GM19324 (cell line): ENCODE measurements around the gene AOAH.

Experiments
- ATAC-seq: cut with Tn5 transposase; IDR thresholded peaks from one replicate; pipeline ENCODE4 v1.9.1; 2021; ENCODE audit warnings: mild to moderate bottlenecking, moderate library complexity; ENCODE audit not compliant: unreplicated experiment, low FRiP score

The AOAH gene

DNA sequence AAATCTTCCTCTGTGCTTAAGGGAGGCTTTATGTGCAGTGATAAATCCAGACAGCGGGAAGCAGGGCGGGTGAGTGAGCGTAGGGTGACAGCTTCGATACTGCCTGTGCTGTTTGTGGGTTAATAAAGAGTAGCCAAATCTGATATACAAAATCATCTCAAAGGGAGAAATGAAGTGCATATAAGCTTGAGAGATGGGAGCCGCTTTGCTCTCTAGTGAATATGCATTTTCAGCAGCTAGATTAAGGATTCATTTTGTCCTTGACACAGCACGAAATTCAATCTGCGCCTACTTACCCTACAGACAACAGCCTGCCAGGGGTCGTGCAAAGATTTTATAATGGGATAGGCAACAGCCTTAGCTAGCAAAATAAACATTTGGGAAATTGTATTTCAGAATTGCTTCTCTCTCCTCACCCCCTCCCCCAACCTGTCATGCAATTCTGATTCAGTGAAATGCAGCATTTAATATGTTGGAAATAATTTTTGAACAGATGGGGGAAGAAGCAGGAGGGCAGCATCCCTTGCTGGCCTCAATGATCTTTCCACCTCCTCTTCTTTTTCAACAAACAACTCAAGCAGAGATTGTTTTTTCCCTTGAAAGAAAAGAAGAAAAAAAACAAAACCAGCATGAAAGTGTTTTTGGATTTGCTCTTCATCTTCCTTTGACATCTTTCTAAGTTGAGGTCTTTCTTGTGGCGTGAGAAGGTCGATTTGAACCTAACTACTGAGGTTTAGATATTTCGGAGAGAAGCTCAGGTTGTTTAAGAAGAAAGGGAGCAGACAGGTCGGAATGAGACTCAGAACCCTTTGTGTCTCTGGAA, 117.9 kb downstream of the AOAH start:
- ATAC-seq, result no peak

DNA sequence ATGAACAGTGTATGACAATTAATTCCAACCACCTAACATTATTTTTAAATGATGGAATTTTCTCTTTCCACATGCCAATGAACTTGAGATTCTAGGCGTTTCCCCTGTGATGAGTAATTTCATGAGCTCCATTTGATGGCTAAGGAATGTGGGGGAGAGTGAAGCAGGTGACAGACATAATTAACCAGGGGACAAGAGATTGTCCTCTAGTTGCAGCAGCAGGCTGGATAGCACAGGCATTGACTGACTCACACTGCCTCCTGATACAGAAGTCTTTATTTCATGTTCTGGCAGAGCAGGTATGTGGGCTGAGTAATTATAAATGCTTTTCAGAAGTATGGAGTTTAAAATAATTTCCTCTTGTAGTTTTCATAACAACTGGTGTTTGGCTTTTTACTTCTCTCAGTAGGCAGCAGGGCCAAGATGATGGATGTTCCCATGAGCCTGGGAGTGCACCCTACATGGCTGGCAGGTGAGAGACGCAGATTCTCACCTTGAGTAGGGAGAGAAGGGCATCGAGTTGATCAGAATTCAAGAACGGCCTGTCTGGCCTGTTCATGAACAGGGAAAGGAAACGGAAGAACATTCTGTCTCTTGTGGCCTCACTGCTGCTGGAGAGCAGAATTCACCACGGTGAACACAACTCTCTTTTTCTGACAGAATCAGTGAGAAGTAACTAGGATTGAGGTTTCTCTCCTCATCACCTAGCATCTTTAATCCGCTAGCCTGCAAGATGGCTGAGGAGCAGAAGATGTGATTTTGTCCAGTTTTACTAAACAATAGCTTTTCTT, 118.8 kb downstream of the AOAH start:
- ATAC-seq, result no peak

DNA sequence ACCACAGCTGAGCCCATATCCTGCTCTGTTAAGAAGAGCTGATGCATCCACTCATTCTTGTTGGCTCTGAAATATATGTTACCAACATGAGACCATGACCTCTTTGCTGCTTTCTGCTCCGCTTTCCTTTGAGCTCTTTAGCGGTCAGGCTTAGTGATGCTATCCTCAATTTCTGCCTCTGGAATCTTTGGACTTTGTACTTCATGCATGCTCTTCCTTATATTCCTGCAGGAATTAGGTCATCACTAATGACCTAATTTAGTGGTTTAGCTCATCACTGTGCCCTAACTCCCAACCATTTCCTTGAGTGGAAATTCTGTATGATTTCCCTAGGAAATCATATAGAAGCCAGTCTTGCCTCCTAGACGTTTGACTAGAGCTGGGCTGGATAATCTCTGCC, 119.5 kb downstream of the AOAH start:
- ATAC-seq, result no peak

DNA sequence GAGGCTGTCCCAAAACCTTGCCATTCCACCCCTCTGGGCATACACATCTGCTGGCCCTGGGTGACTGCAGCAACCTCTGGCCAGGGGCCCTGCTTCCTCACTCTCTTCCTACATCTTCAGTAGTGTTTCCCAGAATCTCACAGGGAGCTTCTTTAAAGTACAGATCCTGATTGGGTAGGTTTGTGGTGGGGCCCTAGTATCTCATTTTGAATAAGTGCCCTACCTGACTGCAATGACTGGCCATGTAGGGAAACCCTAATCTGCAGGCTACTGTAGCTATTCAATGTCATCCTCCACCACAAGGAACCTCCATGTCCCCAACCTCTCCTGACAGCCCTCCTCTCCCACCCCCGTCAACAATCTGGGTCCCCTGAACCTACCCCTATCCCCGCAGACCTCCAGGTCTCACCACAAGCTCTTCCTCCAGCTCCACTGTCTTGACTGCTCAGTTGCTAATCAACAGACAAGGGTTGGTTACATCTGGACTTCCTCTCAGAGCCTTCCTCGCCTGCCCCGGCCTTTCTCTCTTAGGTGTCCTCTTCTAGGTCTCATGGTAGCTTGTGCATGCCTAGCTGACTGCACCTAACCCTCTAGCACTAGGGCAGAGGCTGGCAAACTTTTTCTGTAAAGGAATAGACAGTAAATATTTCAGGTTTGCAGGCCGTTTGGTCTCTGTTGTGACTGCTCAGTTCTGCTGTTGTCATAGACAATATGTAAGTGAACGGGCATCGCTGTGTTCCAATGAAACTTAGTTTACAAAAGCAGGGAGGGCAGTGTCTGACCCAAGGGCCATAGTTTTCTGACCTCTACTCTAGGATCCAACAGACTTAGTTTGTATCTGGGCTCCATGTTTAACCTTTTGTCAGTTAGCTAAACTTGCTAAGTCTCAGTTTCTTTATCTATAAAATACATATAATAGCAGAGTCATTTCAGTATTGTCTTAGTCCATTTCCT, 121.1 kb downstream of the AOAH start:
- no peak for ATAC-seq

DNA sequence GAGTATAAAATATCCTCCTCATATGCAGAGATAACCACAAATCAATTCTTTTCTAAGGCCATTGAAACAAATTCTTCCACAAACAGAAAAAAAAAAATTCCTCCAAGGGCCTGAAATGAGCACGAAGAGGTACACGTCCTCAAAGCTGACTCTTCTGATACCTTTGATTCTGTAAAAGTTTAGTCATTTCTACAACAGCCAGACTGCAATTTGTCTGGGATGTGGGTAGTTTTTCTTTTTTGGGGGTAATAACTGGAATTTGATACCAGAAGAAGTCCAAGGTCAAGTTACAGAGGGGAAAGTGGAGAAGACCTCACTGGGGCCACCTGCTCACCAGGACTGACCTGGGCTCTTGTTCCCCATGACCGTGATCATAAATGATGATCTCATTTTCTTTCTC, 121.8 kb downstream of the AOAH start:
- ATAC-seq, result no peak

DNA sequence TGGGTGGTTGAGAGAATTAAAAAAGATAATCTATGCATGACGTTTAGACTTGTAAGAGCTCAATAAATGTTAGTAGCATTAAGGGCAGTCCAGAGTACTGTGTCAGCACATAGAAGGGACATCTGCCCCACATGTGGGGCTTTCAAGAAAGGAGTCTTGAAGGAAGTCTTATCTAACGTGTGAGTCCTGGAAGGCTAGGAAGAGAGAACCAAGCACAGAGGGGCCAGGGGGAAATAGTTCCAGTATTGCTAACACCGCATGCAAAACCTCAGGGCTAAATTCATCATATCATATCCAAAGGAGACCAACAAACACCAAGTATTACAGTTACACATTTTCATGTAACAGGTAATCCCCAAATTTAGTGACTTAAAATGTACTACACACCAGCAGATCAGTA, 122.7 kb downstream of the AOAH start:
- ATAC-seq, result no peak

DNA sequence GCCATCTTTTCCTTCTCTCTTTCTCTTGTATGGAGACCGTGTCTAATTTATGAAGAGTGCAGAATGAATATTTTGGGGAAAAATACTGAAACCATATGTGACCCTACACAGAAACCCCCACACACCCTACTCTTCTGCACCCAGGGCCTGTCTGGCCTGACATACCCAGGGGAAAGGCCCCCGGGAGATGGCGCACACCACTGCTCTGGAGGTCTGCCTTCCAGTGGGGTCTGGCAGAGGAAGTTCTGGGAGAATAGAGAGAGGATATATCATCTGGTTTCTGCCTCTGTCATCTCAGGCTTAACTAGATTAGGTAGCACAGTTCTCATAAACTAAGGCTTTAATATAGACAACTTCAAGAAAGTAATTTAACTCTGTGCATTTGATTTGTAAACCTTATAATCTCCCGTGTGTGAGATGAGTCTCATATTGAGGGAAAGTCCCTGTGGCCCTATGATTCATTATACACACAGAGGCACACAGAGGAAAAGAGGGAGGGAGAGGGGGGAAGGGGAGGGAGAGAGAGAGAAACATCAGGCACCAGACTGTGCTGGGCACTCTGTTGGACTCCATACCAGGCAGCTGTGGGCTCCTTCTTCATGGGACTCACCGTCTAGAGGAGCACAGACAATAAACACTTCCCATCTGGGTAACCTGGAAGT, 123.3 kb downstream of the AOAH start:
- no peak for ATAC-seq

DNA sequence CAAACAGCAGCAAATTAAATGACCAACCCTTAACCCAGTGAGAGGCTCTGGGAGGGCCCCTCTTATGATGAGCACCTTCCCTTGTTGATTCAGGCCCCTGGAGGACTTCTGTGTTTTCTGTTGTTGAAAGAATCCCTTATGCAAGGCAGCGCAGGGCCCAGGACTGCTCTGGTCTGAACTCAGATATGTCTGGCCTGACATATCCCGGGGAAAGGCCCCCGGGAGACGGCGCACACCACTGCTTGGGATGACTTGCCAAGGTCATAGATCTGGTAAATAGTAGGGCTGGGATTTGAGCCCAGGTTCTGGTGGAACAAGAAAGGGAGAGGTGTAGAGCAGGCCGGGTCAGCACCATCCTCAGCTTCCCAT, 124.0 kb downstream of the AOAH start:
- ATAC-seq, result no peak

DNA sequence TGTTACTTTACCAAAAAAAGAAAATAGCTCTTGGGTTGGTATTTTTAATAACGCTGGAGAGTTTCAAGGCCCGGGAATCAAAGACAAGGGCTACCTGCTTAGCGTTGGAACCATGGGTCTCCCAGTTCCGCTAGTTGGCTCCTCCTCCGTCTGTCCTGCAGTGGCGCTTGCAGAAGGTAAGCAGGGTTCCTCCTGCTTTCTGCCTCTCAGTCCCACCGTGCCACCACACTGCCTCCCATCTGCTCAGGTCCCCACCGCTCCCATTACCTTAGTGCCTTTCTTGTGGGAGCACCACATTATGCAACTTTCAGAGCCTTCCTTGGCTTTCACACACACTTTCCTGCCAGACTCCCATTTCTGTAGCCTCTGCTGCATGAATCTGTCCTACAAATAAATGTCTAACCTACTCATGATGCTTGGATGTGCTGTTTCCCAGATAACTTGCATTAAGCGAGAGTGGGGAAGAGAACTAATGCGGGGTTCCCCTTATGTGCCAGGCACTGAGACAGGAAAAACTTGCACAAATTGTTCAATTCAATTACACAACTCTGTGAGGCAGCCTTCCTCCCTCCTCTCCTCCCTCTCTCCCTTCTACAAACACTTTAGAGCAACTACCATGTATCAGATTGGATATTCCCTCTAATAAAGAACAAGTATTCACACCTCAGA, 124.5 kb downstream of the AOAH start:
- no peak for ATAC-seq

DNA sequence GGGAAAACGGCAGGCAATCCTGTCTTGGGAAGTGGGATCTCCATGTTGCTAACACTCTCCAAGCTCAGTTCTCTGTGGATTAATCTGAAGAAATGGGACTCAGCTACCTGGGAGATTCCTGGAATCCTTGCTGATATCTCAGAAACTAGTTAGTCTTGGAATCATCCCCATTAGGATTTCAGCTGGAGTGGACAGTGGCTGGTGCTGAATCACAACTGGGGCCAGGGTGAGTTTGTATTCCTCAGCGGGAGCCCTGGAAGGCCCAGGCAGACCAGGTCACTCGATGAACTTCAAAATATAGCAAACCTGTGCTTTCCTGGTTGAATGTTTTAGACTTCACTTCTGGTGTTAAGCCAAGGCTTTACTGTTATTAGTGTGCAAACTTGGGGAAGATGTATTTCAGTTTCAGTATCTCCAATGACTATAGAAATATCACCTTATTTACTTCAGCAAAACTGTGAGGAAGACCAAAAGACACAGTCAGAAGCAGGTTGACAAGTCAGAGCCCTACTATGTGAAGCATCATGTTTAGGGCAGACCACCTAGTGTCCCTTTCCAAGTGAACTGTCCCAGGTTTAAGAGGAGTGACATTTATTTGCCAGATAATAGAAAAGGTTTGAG, 126.1 kb downstream of the AOAH start:
- ATAC-seq, result no peak

DNA sequence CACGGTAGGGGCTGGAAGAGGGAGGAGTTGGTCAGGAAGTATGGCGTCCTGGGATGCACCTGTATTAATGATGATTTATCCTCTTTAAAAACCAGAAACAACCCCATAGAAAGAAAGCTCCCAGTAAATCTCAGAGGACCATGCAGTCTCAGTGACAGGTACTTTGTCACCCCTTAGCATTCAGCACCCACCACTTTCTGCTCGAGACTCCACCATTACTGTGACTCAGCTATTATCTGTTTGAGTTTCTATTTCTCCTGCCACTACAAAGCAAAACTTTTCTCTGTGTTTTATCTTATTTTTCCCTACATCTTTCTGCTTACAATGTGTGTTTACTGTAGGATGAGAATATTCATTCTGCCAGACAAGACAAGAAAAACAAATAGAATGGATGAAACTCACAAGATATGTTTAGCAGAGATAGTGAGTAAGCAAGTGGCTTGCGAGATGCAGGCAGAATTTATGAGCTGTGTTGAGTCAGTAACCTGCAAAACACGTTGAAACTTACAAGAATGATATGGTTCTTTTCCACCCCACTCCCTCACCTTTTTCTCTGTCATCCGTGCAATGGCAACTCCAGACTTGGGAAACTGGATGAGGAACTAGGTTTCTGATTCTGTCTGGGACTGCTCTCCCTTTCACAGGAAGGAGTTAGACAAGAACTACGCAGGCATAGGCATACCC, 127.1 kb downstream of the AOAH start:
- ATAC-seq, result no peak

DNA sequence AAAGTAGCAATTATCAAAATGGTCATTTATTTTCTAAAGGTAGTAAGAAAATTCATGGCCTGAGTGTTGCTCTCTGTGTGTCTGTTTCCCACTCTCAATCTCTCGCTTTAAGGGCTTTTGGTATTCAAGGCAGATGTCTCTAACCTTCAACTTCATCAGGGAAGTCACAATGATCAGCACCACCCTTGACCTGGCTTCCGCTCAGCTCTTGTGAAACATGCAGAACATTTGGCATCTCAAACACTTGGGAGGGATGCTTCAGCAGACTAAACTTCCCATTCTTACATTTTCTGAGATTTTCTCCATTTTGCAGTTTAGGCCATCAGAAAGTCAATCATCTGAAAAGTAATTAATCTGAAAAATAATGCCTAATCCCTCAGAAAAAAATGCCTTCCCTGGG, 129.8 kb downstream of the AOAH start:
- ATAC-seq, result no peak

DNA sequence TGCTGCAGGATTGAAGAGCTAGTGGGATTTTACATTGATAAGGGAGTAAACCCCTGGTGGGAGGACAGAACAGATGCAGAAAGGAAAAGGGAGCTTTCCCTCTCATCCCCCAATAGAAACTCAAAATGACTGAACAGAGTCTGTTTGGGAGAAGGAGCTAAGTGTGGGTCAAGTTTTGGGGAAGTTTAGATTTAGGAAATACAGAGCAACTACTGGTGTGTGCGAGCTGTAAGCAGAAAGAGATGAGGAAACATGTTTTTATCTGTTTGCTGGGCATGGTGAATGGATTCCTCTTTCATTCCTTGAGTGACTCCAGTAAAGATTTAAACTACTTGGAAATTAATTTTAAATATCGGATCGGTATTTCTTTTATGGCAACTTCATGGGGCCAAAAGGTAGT, 132.7 kb downstream of the AOAH start:
- no peak for ATAC-seq

DNA sequence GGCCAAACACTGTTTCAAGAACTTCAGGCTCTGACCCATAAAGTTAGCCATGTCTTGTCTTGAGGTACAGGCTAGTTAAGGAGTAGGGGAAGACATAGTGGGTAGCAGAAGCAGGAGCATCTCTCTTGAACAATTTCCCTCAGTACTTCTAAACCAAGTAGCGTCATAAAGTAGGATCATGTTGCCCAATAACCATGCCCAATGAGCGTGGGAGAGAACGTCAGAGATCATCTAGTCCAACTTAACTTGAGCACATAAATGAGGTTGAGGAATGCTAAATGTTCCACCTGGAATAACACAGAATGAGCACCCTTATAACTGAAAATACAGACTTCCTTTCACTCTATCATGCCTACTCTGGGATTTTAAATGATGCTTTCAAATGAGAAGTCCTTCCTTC, 134.9 kb downstream of the AOAH start:
- ATAC-seq, result no peak

DNA sequence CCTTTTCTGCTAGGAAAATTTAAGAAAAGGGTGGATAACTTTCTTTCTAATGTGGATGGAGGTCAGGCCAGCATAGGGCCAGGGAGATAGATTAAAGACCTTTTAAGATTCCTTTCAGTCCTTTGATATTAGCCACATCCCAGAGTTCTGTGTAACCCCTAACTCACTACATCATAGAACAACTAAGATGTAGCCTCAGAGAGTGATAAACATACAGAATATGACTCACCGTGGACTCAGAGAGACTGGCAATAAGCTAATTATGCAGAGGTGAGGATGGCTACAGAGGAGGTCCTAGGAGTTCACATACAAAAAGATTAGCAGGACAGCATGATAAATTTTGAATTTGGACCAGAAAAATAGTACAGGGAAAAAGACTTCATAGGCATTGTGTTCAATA, 141.0 kb downstream of the AOAH start:
- no peak for ATAC-seq

DNA sequence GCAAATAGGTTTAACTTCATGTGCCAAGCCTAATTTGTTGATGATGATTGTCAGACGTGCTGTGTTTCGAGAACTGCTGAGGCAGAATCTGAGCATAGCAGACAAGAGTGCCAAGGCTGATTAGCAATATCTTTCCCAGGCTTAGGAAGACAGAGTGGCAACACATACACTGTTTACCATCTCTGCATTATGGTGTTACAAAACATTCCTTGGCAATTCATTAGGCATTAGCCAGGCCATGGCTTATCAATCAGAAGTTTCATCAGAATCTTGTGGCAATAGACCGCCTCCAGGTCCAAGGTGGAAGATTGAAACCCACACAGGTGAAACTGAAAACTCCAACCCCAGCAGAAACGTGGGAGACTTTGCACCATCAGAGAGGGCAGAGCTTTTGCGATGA, 148.5 kb downstream of the AOAH start:
- no peak for ATAC-seq

DNA sequence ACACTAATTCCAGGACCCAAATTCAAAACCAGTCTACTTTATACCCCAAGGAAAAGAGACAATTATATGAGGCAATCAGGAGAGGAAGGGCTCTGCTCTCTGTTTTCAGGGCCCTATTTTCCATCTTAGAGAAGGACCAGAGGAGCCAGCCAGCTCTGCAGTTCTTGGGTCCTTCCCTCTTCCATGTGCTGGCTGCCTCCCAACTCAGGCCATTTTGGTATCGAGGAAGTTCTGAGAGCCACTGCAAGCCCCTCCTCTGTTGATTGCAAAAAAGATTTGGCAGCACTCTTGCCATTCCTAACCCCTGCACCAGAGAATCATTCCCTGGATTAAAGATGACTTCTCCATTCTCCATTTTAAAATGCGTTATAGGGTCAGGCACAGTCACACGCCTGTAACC, 151.2 kb downstream of the AOAH start:
- ATAC-seq, result no peak

DNA sequence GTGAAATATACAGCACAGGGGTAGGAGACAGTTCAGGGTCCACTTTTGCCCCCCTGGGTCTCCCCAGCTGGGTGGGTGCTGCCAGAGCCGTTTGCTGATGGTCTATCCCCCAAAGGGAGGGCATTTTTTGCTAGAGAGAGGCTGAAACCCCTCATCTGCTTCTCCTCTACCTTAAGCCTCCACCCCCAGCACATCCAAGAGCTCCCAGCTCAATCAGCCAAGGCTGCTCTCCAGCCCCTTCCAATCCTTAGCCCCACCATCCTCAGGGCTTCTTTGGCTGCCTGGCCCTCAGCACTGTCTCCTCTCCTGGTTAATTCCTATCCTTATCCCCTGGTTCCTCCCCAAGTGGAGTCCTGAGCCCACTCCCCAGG, 153.1 kb downstream of the AOAH start:
- no peak for ATAC-seq
